GM12874 (cell line): ENCODE data around the gene LRRC74B.

Experiments
- CTCF ChIP-seq: IDR thresholded peaks from 2 replicates; pipeline ENCODE4 v1.5.1; 2011; ENCODE audit warnings: low read depth, mild to moderate bottlenecking, control low read depth, low read length, moderate library complexity; ENCODE audit not compliant: insufficient read depth

Gene LRRC74B

GRCh38 chr22:21052715-21053459 is 7.1 kb downstream of the LRRC74B start:
- TF ChIP-seq CTCF: no peak

- TF ChIP-seq CTCF: no peak
Observed at GRCh38 chr22:21054046-21054713, 8.4 kb downstream of the LRRC74B start.

GRCh38 chr22:21054714-21055563 is 9.2 kb downstream of the LRRC74B start:
- TF ChIP-seq CTCF: no peak

GRCh38 chr22:21055564-21055834 is 9.8 kb downstream of the LRRC74B start:
- TF ChIP-seq CTCF: no peak

GRCh38 chr22:21055880-21056319 is 10.2 kb downstream of the LRRC74B start:
- TF ChIP-seq CTCF: no peak

GRCh38 chr22:21064917-21065864 is 19.4 kb downstream of the LRRC74B start:
- no peak for TF ChIP-seq CTCF
